H1 (cell line): ENCODE data around the gene NAT10. TPM values are rescaled to one million over a fixed set of nuclear protein-coding genes. Genes with fewer than 3 reads are reported as not detected.

Experiments
- BRCA1 ChIP-seq: IDR thresholded peaks from 2 replicates; pipeline ENCODE4 v1.6.1; 2012; ENCODE audit warnings: low read depth, low read length, improper control_type of control experiment
- CBX5 ChIP-seq: fragments of 300-800, 300-1000 bp; sonication (generic); IDR thresholded peaks from 2 replicates; pipeline ENCODE4 v1.7.1; 2016; ENCODE audit warnings: antibody characterized with exemption, low read length, low read depth
- CBX8 ChIP-seq: fragments of 300-800, 300-1000 bp; sonication (generic); IDR thresholded peaks from 2 replicates; pipeline ENCODE4 v1.7.1; 2016; ENCODE audit warnings: low read depth, low read length, borderline replicate concordance
- CEBPB ChIP-seq: IDR thresholded peaks from 2 replicates; pipeline ENCODE4 v1.6.1; 2012; ENCODE audit warnings: low read depth, low read length
- CHD1 ChIP-seq: IDR thresholded peaks from 2 replicates; pipeline ENCODE4 v1.6.1; 2012; ENCODE audit warnings: low read depth, low read length, improper control_type of control experiment
- E2F6 ChIP-seq: IDR thresholded peaks from 2 replicates; pipeline ENCODE4 v1.6.1; 2012; ENCODE audit warnings: inconsistent platforms
- EGR1 ChIP-seq: IDR thresholded peaks from 2 replicates; pipeline ENCODE4 v1.6.1; 2011; ENCODE audit warnings: low read depth, low read length, borderline replicate concordance
- GTF2F1 ChIP-seq: IDR thresholded peaks from 2 replicates; pipeline ENCODE4 v1.6.1; 2012; ENCODE audit warnings: low read depth, low read length, improper control_type of control experiment, borderline replicate concordance
- JUN ChIP-seq: IDR thresholded peaks from 2 replicates; pipeline ENCODE4 v1.6.1; 2011; ENCODE audit warnings: low read depth, mild to moderate bottlenecking, improper control_type of control experiment, low read length
- JUND ChIP-seq: IDR thresholded peaks from 2 replicates; pipeline ENCODE4 v1.6.1; 2011; ENCODE audit warnings: mild to moderate bottlenecking, improper control_type of control experiment, low read length
- KDM4A ChIP-seq: IDR thresholded peaks from one replicate; pipeline ENCODE4 v1.7.1; 2012; ENCODE audit warnings: low read depth, mild to moderate bottlenecking, moderate library complexity, low read length, inconsistent platforms; ENCODE audit not compliant: severe bottlenecking
- MAX ChIP-seq: IDR thresholded peaks from 2 replicates; pipeline ENCODE4 v1.6.1; 2012; ENCODE audit warnings: inconsistent platforms
- NRF1 ChIP-seq: IDR thresholded peaks from 2 replicates; pipeline ENCODE4 v1.6.1; 2011; ENCODE audit warnings: mild to moderate bottlenecking, low read depth, low read length, improper control_type of control experiment
- POLR2AphosphoS5 ChIP-seq: IDR thresholded peaks from 2 replicates; pipeline ENCODE4 v1.6.1; 2011; ENCODE audit warnings: low read depth, low read length
- RBBP5 ChIP-seq: IDR thresholded peaks from 2 replicates; pipeline ENCODE4 v1.7.1; 2012; ENCODE audit warnings: low read depth, mild to moderate bottlenecking, inconsistent platforms, low read length, moderate library complexity, borderline replicate concordance
- RNF2 ChIP-seq: fragments of 200-900, 300-1000 bp; sonication (generic); IDR thresholded peaks from 2 replicates; pipeline ENCODE4 v1.7.1; 2016; ENCODE audit warnings: borderline replicate concordance, low read depth, mild to moderate bottlenecking, antibody characterized with exemption, low read length; ENCODE audit not compliant: poor library complexity, severe bottlenecking; ENCODE audit errors: missing control alignments
- SAP30 ChIP-seq: fragments of 300-600 bp; sonication (generic); IDR thresholded peaks from 2 replicates; pipeline ENCODE4 v1.7.1; 2012; ENCODE audit warnings: low read length, moderate library complexity, mild to moderate bottlenecking, inconsistent platforms; ENCODE audit not compliant: insufficient read depth, insufficient replicate concordance
- SIN3A ChIP-seq, 2 experiments: IDR thresholded peaks in 1 of 2; conservative IDR thresholded peaks in 1 of 2; 2 replicates each; pipeline ENCODE4 v1.6.1; 2011 to 2012; ENCODE audit warnings: low read length in 2 of 2, improper control_type of control experiment in 1 of 2, low read depth in 1 of 2, mild to moderate bottlenecking in 1 of 2
- SP1 ChIP-seq: IDR thresholded peaks from 2 replicates; pipeline ENCODE4 v1.6.1; 2011; ENCODE audit warnings: low read depth, low read length
- SP2 ChIP-seq: IDR thresholded peaks from 2 replicates; pipeline ENCODE4 v1.6.1; 2012; ENCODE audit warnings: mild to moderate bottlenecking, low read length, inconsistent platforms
- SRF ChIP-seq: IDR thresholded peaks from 2 replicates; pipeline ENCODE4 v1.6.1; 2011; ENCODE audit warnings: mild to moderate bottlenecking, low read depth, low read length, moderate library complexity
- SUZ12 ChIP-seq: fragments of 200-600 bp; sonication (generic); IDR thresholded peaks from 2 replicates; pipeline ENCODE4 v1.6.1; 2012; ENCODE audit warnings: mild to moderate bottlenecking, inconsistent platforms, low read length, moderate library complexity, mixed read lengths
- TAF7 ChIP-seq: optimal IDR thresholded peaks from 2 replicates; pipeline ENCODE3; 2011; ENCODE audit warnings: low read depth, mild to moderate bottlenecking, inconsistent platforms, low read length, moderate library complexity, borderline replicate concordance
- polyA plus RNA-seq, 7 experiments: library from polyadenylated mRNA; depleted of rRNA in 3 of 7; stranded (reverse) in 5 of 7; unstranded in 2 of 7; fragments of >200 nt in 5 of 7; fragments of 200-250 nt in 2 of 7; gene quantifications; 1 replicate in 5 of 7; 2 replicates in 1 of 7; 4 replicates in 1 of 7; pipeline versions ENCODE4 v1.2.1 to v1.2.3, GENCODE V29; 2011 to 2013; ENCODE audit warnings: missing spikeins in 2 of 7, mixed read lengths in 2 of 7
- total RNA-seq: library from RNA; stranded (reverse); fragmentation: NEBNext Ultra II Directional; extraction: Animal tissue kit (Norgen Biotek cat#: 25700); gene quantifications from 2 replicates; pipeline ENCODE4 v1.2.1, GENCODE V29; 2021

The NAT10 gene
- total and polyA plus RNA-seq, 2 of the 8 experiments (the other 6 are each of a cell fraction or from before 2014, with no cell fraction given): 66.3 to 89.6 TPM

- TF ChIP-seq E2F6 (peak; percentile 46), GTF2F1 (peak; percentile 76), CBX5 (no peak), SUZ12 (no peak), TAF7 (peak; percentile 86), BRCA1 (0 out of 2 replicates have a peak, but pooled peaks have one; percentile 50), RBBP5 (peak; percentile 59), POLR2AphosphoS5 (peak; percentile 100), CHD1 (no peak), EGR1 (no peak; the same call in 1 of the 2 replicates), CEBPB (peak; percentile 36), SP1 (peak; percentile 49; the same call in 1 of the 2 replicates), CBX8 (no peak), RNF2 (no peak), NRF1 (peak; percentile 76), SIN3A (conservative IDR thresholded peaks at IDR 0.05 in 1 of 2, IDR thresholded peaks at IDR 0.05 in 1 of 2; ENCODE audit: low read depth in 1 of 2, low read length in 2 of 2) (peak; percentile 93 to 98; a peak in 3 of 4 replicates), SAP30 (peak; percentile 93), KDM4A (peak; percentile 98), JUN (no peak), SP2 (no peak), MAX (peak; percentile 100), SRF (peak; percentile 77), JUND (peak; percentile 78; the same call in 1 of the 2 replicates)
Measured at GRCh38 chr11:34105079-34105956, at the start of gene NAT10 (continued).
